ENCODE results near the gene C4orf33. TPM values are rescaled to one million over a fixed set of nuclear protein-coding genes. Genes with fewer than 3 reads are reported as not detected.
A peak's percentile ranks its signal among the peaks of the same experiment; 100 is the strongest.
"Not testable (repeated sequence)": the region's sequence is repeated elsewhere in the genome, so short reads cannot be mapped to it uniquely, and the experiment has no call there.

The C4orf33 gene, protein sequence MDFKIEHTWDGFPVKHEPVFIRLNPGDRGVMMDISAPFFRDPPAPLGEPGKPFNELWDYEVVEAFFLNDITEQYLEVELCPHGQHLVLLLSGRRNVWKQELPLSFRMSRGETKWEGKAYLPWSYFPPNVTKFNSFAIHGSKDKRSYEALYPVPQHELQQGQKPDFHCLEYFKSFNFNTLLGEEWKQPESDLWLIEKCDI
- total RNA-seq = 7.1 and 9.2 TPM in 2 replicates

GRCh38 chr4:129095811-129096454 is at the start of gene C4orf33:
Gene C4orf33 (plus strand): TSS chr4:129096152. CDS start chr4:129102611, 6,459 bp downstream.
- peak; percentile 70 for DNase-seq (ENCODE audit: low spot score)
- Mint-ChIP-seq H3K4me1 (ENCODE audit: low read depth) (peaks cover 37% of the 10 kb centered on the region), H3K4me3 (ENCODE audit: low read depth) (peak within 1 kb of the TSS; percentile 93), H3K27ac (peak within 1 kb of the TSS; percentile 96), H3K27me3 (ENCODE audit: low read depth) (no peaks in the 10 kb centered on the region), H3K36me3 (ENCODE audit: low read depth) (peaks cover 4% of the 10 kb centered on the region), H3K9me3 (no peaks in the 10 kb centered on the region)
- intact Hi-C loops (cut with micrococcal nuclease) = loop anchor here (10.0 kb wide), 1 partner anchor 1131 kb away; the partner anchor contains the start of genes ABHD18 and MFSD8

DNA sequence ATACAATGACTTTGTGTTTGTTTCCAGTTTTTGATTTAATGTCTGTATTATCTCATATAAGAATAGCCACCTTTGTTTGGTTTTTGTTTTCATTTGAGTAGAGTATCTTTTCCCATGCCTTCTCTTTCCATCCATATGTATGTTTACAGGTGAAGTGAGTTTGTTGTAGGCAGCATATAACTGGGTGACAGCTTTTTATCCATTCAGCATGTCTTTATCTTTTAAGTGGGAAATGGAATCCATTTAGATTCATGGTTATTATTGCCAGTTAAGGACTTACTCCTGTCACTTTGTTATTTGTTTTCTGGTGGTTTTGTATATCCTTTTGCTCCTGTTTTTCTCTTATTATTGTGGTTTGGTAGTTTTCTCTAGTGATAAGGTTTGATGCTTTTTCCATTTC is 36.9 kb upstream of the C4orf33 start:
- peaks cover 85% of the 10 kb centered on the region for H3K9me3 Mint-ChIP-seq

GRCh38 chr4:129062580-129062979 is 33.4 kb upstream of the C4orf33 start:
- no peaks in the 10 kb centered on the region for H3K27me3 Mint-ChIP-seq (ENCODE audit: low read depth)
- no peak overlapping the region for H3K27ac Mint-ChIP-seq
- DNase-seq (ENCODE audit: low spot score) = no peak
- peaks cover 72% of the 10 kb centered on the region for H3K36me3 Mint-ChIP-seq (ENCODE audit: low read depth)
- H3K4me1 Mint-ChIP-seq (ENCODE audit: low read depth) = no peaks in the 10 kb centered on the region
- H3K9me3 Mint-ChIP-seq = peaks cover 68% of the 10 kb centered on the region
- H3K4me3 Mint-ChIP-seq (ENCODE audit: low read depth) = no peak overlapping the region
- intact Hi-C loops (cut with micrococcal nuclease) = no loop called here

More for the DNA sequence above, 36.9 kb upstream of the C4orf33 start:
- no peaks in the 10 kb centered on the region for H3K27me3 Mint-ChIP-seq (ENCODE audit: low read depth)
- DNase-seq (ENCODE audit: low spot score) = no peak
- H3K4me3 Mint-ChIP-seq (ENCODE audit: low read depth) = no peak overlapping the region
- intact Hi-C loops (cut with micrococcal nuclease) = no loop called here
- H3K36me3 Mint-ChIP-seq (ENCODE audit: low read depth) = peaks cover 70% of the 10 kb centered on the region
- H3K4me1 Mint-ChIP-seq (ENCODE audit: low read depth) = no peaks in the 10 kb centered on the region
- H3K27ac Mint-ChIP-seq = no peak overlapping the region

GRCh38 chr4:129063640-129064039 is 32.3 kb upstream of the C4orf33 start:
- peaks cover 72% of the 10 kb centered on the region for H3K9me3 Mint-ChIP-seq
- no peak overlapping the region for H3K4me3 Mint-ChIP-seq (ENCODE audit: low read depth)
- H3K27me3 Mint-ChIP-seq (ENCODE audit: low read depth) = no peaks in the 10 kb centered on the region
- intact Hi-C loops (cut with micrococcal nuclease) = no loop called here
- no peaks in the 10 kb centered on the region for H3K4me1 Mint-ChIP-seq (ENCODE audit: low read depth)
- no peak for DNase-seq (ENCODE audit: low spot score)
- H3K36me3 Mint-ChIP-seq (ENCODE audit: low read depth) = peaks cover 77% of the 10 kb centered on the region
- no peak overlapping the region for H3K27ac Mint-ChIP-seq

GRCh38 chr4:129064717-129065116 is 31.2 kb upstream of the C4orf33 start:
- Mint-ChIP-seq H3K27ac (no peak overlapping the region), H3K4me1 (ENCODE audit: low read depth) (peaks cover 2% of the 10 kb centered on the region), H3K27me3 (ENCODE audit: low read depth) (no peaks in the 10 kb centered on the region), H3K36me3 (ENCODE audit: low read depth) (peaks cover 73% of the 10 kb centered on the region), H3K4me3 (ENCODE audit: low read depth) (no peak overlapping the region), H3K9me3 (peaks cover 72% of the 10 kb centered on the region)
- intact Hi-C loops (cut with micrococcal nuclease) = no loop called here
- no peak for DNase-seq (ENCODE audit: low spot score)

GRCh38 chr4:129069537-129069936 is 26.4 kb upstream of the C4orf33 start:
- DNase-seq (ENCODE audit: low spot score); intact Hi-C loops (cut with micrococcal nuclease); H3K4me1 Mint-ChIP-seq (ENCODE audit: low read depth); H3K27ac Mint-ChIP-seq; H3K4me3 Mint-ChIP-seq (ENCODE audit: low read depth); H3K27me3 Mint-ChIP-seq (ENCODE audit: low read depth): not testable (repeated sequence)
- Mint-ChIP-seq H3K9me3 (peaks cover 72% of the 10 kb centered on the region), H3K36me3 (ENCODE audit: low read depth) (peaks cover 64% of the 10 kb centered on the region)

DNA sequence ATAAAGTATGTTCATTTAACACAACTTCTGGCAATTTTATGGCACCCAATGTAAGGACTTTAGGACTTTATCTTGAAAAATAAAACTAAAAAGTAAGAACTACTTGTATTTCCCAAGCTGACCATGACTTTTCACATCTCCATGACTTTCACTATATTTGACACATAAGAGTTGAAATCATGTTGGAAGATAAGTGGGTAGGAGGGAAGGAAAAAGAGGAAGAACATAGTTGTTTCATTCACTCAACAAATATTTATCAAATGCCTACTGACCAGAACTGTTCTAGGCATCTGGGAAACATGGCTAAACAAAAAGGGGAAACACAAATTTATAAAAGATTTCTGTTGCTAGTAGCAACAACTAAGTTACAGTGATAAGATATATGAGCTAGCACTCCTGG is 18.6 kb upstream of the C4orf33 start:
- DNase-seq (ENCODE audit: low spot score) = no peak
- Mint-ChIP-seq H3K4me3 (ENCODE audit: low read depth) (no peak overlapping the region), H3K4me1 (ENCODE audit: low read depth) (peaks cover 2% of the 10 kb centered on the region), H3K36me3 (ENCODE audit: low read depth) (peaks cover 83% of the 10 kb centered on the region), H3K27me3 (ENCODE audit: low read depth) (no peaks in the 10 kb centered on the region), H3K9me3 (peaks cover 65% of the 10 kb centered on the region), H3K27ac (no peak overlapping the region)
- intact Hi-C loops (cut with micrococcal nuclease) = no loop called here

DNA sequence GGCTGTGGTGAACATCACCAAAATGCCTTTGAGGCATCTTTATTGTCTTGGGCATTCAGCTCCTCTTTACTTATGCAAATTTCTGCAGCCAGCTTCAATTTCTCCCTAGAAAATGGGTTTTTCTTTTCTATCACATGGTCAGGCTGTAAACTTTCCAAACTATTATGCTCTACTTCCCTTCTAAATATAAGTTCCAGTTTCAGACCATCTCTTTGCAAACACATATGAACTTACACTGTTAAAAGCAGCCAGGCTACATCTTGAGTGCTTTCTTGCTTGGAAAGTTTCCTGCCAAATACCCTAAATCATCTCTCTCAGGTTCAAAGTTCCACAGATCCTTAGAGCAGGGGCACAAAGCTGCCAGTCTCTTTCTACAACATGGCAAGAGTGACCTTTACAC is 15.8 kb upstream of the C4orf33 start:
- Mint-ChIP-seq H3K36me3 (ENCODE audit: low read depth) (peaks cover 84% of the 10 kb centered on the region), H3K27ac (no peak overlapping the region), H3K9me3 (peaks cover 49% of the 10 kb centered on the region), H3K4me3 (ENCODE audit: low read depth) (no peak overlapping the region), H3K4me1 (ENCODE audit: low read depth) (peaks cover 11% of the 10 kb centered on the region), H3K27me3 (ENCODE audit: low read depth) (no peaks in the 10 kb centered on the region)
- no peak for DNase-seq (ENCODE audit: low spot score)
- intact Hi-C loops (cut with micrococcal nuclease) = no loop called here

- intact Hi-C loops (cut with micrococcal nuclease) = no loop called here
- no peaks in the 10 kb centered on the region for H3K27me3 Mint-ChIP-seq (ENCODE audit: low read depth)
- H3K36me3 Mint-ChIP-seq (ENCODE audit: low read depth) = peaks cover 81% of the 10 kb centered on the region
- no peak overlapping the region for H3K4me3 Mint-ChIP-seq (ENCODE audit: low read depth)
- H3K9me3 Mint-ChIP-seq = peaks cover 41% of the 10 kb centered on the region
- no peak overlapping the region for H3K27ac Mint-ChIP-seq
- DNase-seq (ENCODE audit: low spot score) = no peak
- H3K4me1 Mint-ChIP-seq (ENCODE audit: low read depth) = peaks cover 20% of the 10 kb centered on the region
Measured at GRCh38 chr4:129082302-129082701, 13.7 kb upstream of the C4orf33 start.

DNA sequence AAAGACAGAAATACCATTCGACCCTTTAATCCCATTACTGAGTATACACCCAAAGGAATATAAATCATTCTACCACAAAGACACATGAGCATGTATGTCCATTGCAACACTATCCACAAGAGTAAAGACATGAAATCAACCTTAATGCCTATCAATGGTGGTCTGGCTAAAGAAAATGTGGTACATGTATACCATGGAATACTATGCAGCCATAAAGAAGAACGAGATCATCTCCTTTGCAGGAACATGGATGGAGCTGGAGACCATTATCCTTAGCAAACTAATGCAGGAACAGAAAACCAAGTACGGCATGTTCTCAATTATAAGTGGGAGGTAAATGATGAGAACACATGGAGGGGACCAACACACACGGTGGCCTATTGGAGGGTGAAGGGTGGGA is 10.5 kb upstream of the C4orf33 start:
- no peak for DNase-seq (ENCODE audit: low spot score)
- H3K27me3 Mint-ChIP-seq (ENCODE audit: low read depth) = no peaks in the 10 kb centered on the region
- no peak overlapping the region for H3K4me3 Mint-ChIP-seq (ENCODE audit: low read depth)
- peaks cover 35% of the 10 kb centered on the region for H3K4me1 Mint-ChIP-seq (ENCODE audit: low read depth)
- peaks cover 67% of the 10 kb centered on the region for H3K36me3 Mint-ChIP-seq (ENCODE audit: low read depth)
- H3K27ac Mint-ChIP-seq = no peak overlapping the region
- H3K9me3 Mint-ChIP-seq = peaks cover 23% of the 10 kb centered on the region
- intact Hi-C loops (cut with micrococcal nuclease) = no loop called here

- H3K27ac Mint-ChIP-seq = no peak overlapping the region
- no peak overlapping the region for H3K4me3 Mint-ChIP-seq (ENCODE audit: low read depth)
- intact Hi-C loops (cut with micrococcal nuclease) = no loop called here
- peaks cover 33% of the 10 kb centered on the region for H3K4me1 Mint-ChIP-seq (ENCODE audit: low read depth)
- peaks cover 47% of the 10 kb centered on the region for H3K36me3 Mint-ChIP-seq (ENCODE audit: low read depth)
- H3K9me3 Mint-ChIP-seq = peaks cover 12% of the 10 kb centered on the region
- no peak for DNase-seq (ENCODE audit: low spot score)
- H3K27me3 Mint-ChIP-seq (ENCODE audit: low read depth) = no peaks in the 10 kb centered on the region
Measured at GRCh38 chr4:129087516-129087915, 8.4 kb upstream of the C4orf33 start.

DNA sequence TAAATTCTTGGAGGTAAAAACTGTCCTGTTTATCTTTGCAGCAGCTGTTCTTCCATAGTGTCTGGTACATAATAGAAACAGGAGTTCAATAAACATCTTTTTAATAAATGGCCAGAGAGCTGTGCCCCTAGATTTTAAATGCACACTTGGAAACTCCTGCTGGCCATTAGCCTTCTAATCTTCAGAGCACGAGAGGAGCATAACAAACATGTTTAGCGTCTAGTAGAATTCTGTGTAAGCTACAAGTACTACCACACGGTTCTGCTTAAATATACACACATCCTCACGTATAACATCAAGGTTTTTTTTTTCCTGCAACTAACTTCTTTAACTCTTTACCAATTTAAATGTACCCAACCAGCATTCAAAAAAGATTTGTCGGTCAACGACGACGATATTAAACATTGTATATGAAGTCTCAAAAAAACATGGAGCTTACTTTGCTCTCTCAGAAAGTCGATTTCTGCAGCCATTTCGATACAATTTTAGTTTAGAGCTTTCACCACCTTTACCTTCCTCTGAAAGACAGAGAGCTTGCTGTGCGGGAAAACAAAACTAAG is 3.2 kb upstream of the C4orf33 start:
- no peak for DNase-seq (ENCODE audit: low spot score)
- H3K9me3 Mint-ChIP-seq = no peaks in the 10 kb centered on the region
- intact Hi-C loops (cut with micrococcal nuclease) = loop anchor here (1.0 to 10.0 kb wide), 8 partner anchors 46 to 1310 kb away; partner anchors contain the start of genes ABHD18, HSPA4L, LARP1B and MFSD8
- H3K4me3 Mint-ChIP-seq (ENCODE audit: low read depth) = no peak overlapping the region
- peaks cover 41% of the 10 kb centered on the region for H3K4me1 Mint-ChIP-seq (ENCODE audit: low read depth)
- no peaks in the 10 kb centered on the region for H3K27me3 Mint-ChIP-seq (ENCODE audit: low read depth)
- peaks cover 13% of the 10 kb centered on the region for H3K36me3 Mint-ChIP-seq (ENCODE audit: low read depth)
- H3K27ac Mint-ChIP-seq = no peak overlapping the region

Data from activated T-helper 2 cell treated with anti-CD3 and anti-CD28 coated beads, Interferon-gamma antibody, Interleukin-2, Interleukin-4, amounts not matched to agents 10 μg/mL and 5 μg/mL and 100 μg/mL, durations not matched to agents 14 hours and 24 hours and 36 hours (primary cell).